ENCODE results near the gene FTO. TPM values are rescaled to one million over a fixed set of nuclear protein-coding genes. Genes with fewer than 3 reads are reported as not detected.

The FTO gene
- total RNA-seq, 2 donors from 2014 or later, result 55.4 to 57.4 TPM

GRCh38 chr16:53913099-53913870 is 209.3 kb downstream of the FTO start:
- no peak for ATAC-seq

GRCh38 chr16:53913920-53914319 is 210.0 kb downstream of the FTO start:
- H3K27me3 Mint-ChIP-seq, result no peaks in the 10 kb centered on the region
- no peaks in the 10 kb centered on the region for H3K36me3 Mint-ChIP-seq
- ATAC-seq (no peak), DNase-seq (ENCODE audit: low spot score) (no peak)
- H3K4me3 Mint-ChIP-seq, result peak overlapping the region; percentile 37
- H3K27ac Mint-ChIP-seq, result peak overlapping the region in 1 of 2 donors; percentile 73
- peaks cover 8 to 31% of the 10 kb centered on the region in 2 donors for H3K4me1 Mint-ChIP-seq (ENCODE audit: low read depth in 2 of 2)
- no peaks in the 10 kb centered on the region for H3K9me3 Mint-ChIP-seq

More at GRCh38 chr16:53913099-53913870, 209.3 kb downstream of the FTO start:
- Mint-ChIP-seq H3K9me3 (no peaks in the 10 kb centered on the region), H3K4me1 (ENCODE audit: low read depth in 2 of 2) (peaks cover 8 to 30% of the 10 kb centered on the region in 2 donors), H3K27ac (peak overlapping the region in 1 of 2 donors; percentile 73), H3K36me3 (no peaks in the 10 kb centered on the region), H3K27me3 (no peaks in the 10 kb centered on the region), H3K4me3 (peak overlapping the region; percentile 17)
- peak; percentile 63 for DNase-seq (ENCODE audit: low spot score)

- H3K9me3 Mint-ChIP-seq, result no peaks in the 10 kb centered on the region
- peak overlapping the region in 1 of 2 donors; percentile 73 for H3K27ac Mint-ChIP-seq
- H3K4me1 Mint-ChIP-seq (ENCODE audit: low read depth in 2 of 2), result peaks cover 8 to 31% of the 10 kb centered on the region in 2 donors
- H3K36me3 Mint-ChIP-seq, result no peaks in the 10 kb centered on the region
- ATAC-seq (no peak), DNase-seq (ENCODE audit: low spot score) (no peak)
- H3K4me3 Mint-ChIP-seq, result peak overlapping the region; percentile 37
- H3K27me3 Mint-ChIP-seq, result no peaks in the 10 kb centered on the region
Measured at GRCh38 chr16:53914736-53915135, 210.8 kb downstream of the FTO start.

GRCh38 chr16:53915452-53916160 is 211.7 kb downstream of the FTO start:
- H3K9me3 Mint-ChIP-seq, result no peaks in the 10 kb centered on the region
- H3K27me3 Mint-ChIP-seq, result no peaks in the 10 kb centered on the region
- no peaks in the 10 kb centered on the region for H3K36me3 Mint-ChIP-seq
- ATAC-seq, result no peak
- peaks cover 8 to 39% of the 10 kb centered on the region in 2 donors for H3K4me1 Mint-ChIP-seq (ENCODE audit: low read depth in 2 of 2)
- H3K4me3 Mint-ChIP-seq, result no peak overlapping the region
- DNase-seq (ENCODE audit: low spot score), result no peak
- no peak overlapping the region for H3K27ac Mint-ChIP-seq

- Mint-ChIP-seq H3K27me3 (no peaks in the 10 kb centered on the region), H3K4me1 (ENCODE audit: low read depth in 2 of 2) (peaks cover 11 to 38% of the 10 kb centered on the region in 2 donors), H3K4me3 (no peak overlapping the region), H3K27ac (no peak overlapping the region), H3K36me3 (no peaks in the 10 kb centered on the region), H3K9me3 (no peaks in the 10 kb centered on the region)
- ATAC-seq, result no peak
- no peak for DNase-seq (ENCODE audit: low spot score)
Measured at GRCh38 chr16:53920988-53921387, 217.0 kb downstream of the FTO start.

GRCh38 chr16:53922067-53922806 is 218.3 kb downstream of the FTO start:
- Mint-ChIP-seq H3K4me3 (no peak overlapping the region), H3K9me3 (no peaks in the 10 kb centered on the region), H3K4me1 (ENCODE audit: low read depth in 2 of 2) (peaks cover 11 to 38% of the 10 kb centered on the region in 2 donors), H3K27me3 (no peaks in the 10 kb centered on the region), H3K36me3 (no peaks in the 10 kb centered on the region), H3K27ac (peak overlapping the region in 1 of 2 donors; percentile 11)
- DNase-seq (ENCODE audit: low spot score) (no peak), ATAC-seq (peak in 1 of 2 donors; percentile 65)

GRCh38 chr16:53922807-53923571 is 219.0 kb downstream of the FTO start:
- DNase-seq (ENCODE audit: low spot score), result no peak
- Mint-ChIP-seq H3K27me3 (no peaks in the 10 kb centered on the region), H3K9me3 (no peaks in the 10 kb centered on the region), H3K36me3 (no peaks in the 10 kb centered on the region), H3K4me1 (ENCODE audit: low read depth in 2 of 2) (peaks cover 11 to 38% of the 10 kb centered on the region in 2 donors), H3K27ac (peak overlapping the region in 1 of 2 donors; percentile 11), H3K4me3 (no peak overlapping the region)
- no peak for ATAC-seq

- Mint-ChIP-seq H3K4me3 (no peak overlapping the region), H3K4me1 (ENCODE audit: low read depth in 2 of 2) (peaks cover 11 to 37% of the 10 kb centered on the region in 2 donors), H3K9me3 (no peaks in the 10 kb centered on the region), H3K27ac (no peak overlapping the region), H3K27me3 (no peaks in the 10 kb centered on the region), H3K36me3 (no peaks in the 10 kb centered on the region)
- ATAC-seq (no peak), DNase-seq (ENCODE audit: low spot score) (no peak)
Measured at GRCh38 chr16:53924331-53925106, 220.6 kb downstream of the FTO start.

- no peaks in the 10 kb centered on the region for H3K36me3 Mint-ChIP-seq
- DNase-seq (ENCODE audit: low spot score) (no peak), ATAC-seq (peak in 1 of 2 donors; percentile 59)
- H3K4me3 Mint-ChIP-seq, result no peak overlapping the region
- no peaks in the 10 kb centered on the region for H3K9me3 Mint-ChIP-seq
- H3K27me3 Mint-ChIP-seq, result no peaks in the 10 kb centered on the region
- peaks cover 11 to 35% of the 10 kb centered on the region in 2 donors for H3K4me1 Mint-ChIP-seq (ENCODE audit: low read depth in 2 of 2)
- H3K27ac Mint-ChIP-seq, result no peak overlapping the region
Measured at GRCh38 chr16:53925107-53925410, 221.1 kb downstream of the FTO start.

- no peak for ATAC-seq
Measured at GRCh38 chr16:53925526-53925925, 221.6 kb downstream of the FTO start.

GRCh38 chr16:53926209-53926608 is 222.3 kb downstream of the FTO start:
- no peak overlapping the region for H3K4me3 Mint-ChIP-seq
- H3K4me1 Mint-ChIP-seq (ENCODE audit: low read depth in 2 of 2), result peaks cover 11 to 27% of the 10 kb centered on the region in 2 donors
- no peaks in the 10 kb centered on the region for H3K36me3 Mint-ChIP-seq
- DNase-seq (ENCODE audit: low spot score) (no peak), ATAC-seq (no peak)
- no peaks in the 10 kb centered on the region for H3K9me3 Mint-ChIP-seq
- H3K27ac Mint-ChIP-seq, result no peak overlapping the region
- no peaks in the 10 kb centered on the region for H3K27me3 Mint-ChIP-seq

More at GRCh38 chr16:53925526-53925925, 221.6 kb downstream of the FTO start:
- no peak for DNase-seq (ENCODE audit: low spot score)
- Mint-ChIP-seq H3K36me3 (no peaks in the 10 kb centered on the region), H3K9me3 (no peaks in the 10 kb centered on the region), H3K27me3 (no peaks in the 10 kb centered on the region), H3K4me3 (no peak overlapping the region), H3K27ac (no peak overlapping the region), H3K4me1 (ENCODE audit: low read depth in 2 of 2) (peaks cover 11 to 30% of the 10 kb centered on the region in 2 donors)

GRCh38 chr16:53932975-53933374 is 229.0 kb downstream of the FTO start:
- H3K36me3 Mint-ChIP-seq, result peaks cover 4% of the 10 kb centered on the region
- peaks cover 0 to 6% of the 10 kb centered on the region in 2 donors for H3K4me1 Mint-ChIP-seq (ENCODE audit: low read depth in 2 of 2)
- no peaks in the 10 kb centered on the region for H3K27me3 Mint-ChIP-seq
- no peak for DNase-seq (ENCODE audit: low spot score)
- ATAC-seq, result no peak
- H3K4me3 Mint-ChIP-seq, result no peak overlapping the region
- H3K9me3 Mint-ChIP-seq, result no peaks in the 10 kb centered on the region
- H3K27ac Mint-ChIP-seq, result no peak overlapping the region

GRCh38 chr16:53933407-53933806 is 229.5 kb downstream of the FTO start:
- no peak overlapping the region for H3K4me3 Mint-ChIP-seq
- no peak for DNase-seq (ENCODE audit: low spot score)
- ATAC-seq, result no peak
- no peaks in the 10 kb centered on the region for H3K27me3 Mint-ChIP-seq
- H3K27ac Mint-ChIP-seq, result no peak overlapping the region
- no peaks in the 10 kb centered on the region for H3K9me3 Mint-ChIP-seq
- peaks cover 4% of the 10 kb centered on the region for H3K36me3 Mint-ChIP-seq
- peaks cover 0 to 6% of the 10 kb centered on the region in 2 donors for H3K4me1 Mint-ChIP-seq (ENCODE audit: low read depth in 2 of 2)

Measured in natural killer cell treated with Interleukin-12 subunit alpha and Interleukin-12 subunit beta and Interleukin-15 and Interleukin-18, amount 100 ng/mL, for 72 hours (primary cell).